ENCODE measurements around the gene PRDM13.
A peak's percentile ranks its signal among the peaks of the same experiment; 100 is the strongest.
"Not testable (repeated sequence)": the region's sequence is repeated elsewhere in the genome, so short reads cannot be mapped to it uniquely, and the experiment has no call there.

The PRDM13 gene

DNA sequence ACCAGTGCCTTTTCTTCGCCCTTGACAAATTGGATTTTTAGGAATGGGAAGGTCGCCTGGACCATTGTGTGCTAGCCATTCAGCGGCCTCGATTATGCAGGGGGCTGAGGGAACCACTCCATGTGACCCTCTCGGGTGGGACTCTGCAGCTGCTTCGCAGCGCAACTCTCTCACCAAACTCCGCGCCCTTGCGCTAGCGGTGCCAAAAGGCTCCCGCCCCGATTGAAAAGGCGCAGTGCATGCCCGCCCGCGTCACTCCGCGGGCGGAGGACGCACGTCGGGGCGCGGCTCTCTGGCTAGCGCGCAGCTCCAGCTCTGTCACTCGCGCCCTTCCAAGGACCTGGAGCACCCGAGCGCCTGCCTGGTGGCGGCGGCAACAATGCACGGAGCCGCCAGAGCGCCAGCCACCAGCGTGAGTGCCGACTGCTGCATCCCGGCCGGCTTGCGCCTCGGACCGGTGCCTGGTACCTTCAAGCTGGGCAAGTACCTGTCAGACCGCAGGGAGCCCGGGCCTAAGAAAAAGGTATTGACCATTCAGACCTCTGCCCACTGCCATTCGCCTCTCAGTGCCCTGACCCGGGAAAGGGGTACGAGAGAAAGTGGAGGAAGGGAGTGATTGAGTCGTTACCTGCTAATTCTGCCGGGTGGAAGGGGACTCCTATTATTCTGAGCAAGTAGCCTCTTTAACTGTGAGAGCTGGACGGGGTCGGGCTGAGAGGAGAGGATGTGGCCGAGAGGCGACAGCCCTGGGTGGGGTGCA lies at the start of gene PRDM13:
PRDM13 (plus strand) TSS at position 178 of the 760 bp plus-strand sequence; CDS start at position 380, 202 bp downstream.
- DNase-seq: no peak

DNA sequence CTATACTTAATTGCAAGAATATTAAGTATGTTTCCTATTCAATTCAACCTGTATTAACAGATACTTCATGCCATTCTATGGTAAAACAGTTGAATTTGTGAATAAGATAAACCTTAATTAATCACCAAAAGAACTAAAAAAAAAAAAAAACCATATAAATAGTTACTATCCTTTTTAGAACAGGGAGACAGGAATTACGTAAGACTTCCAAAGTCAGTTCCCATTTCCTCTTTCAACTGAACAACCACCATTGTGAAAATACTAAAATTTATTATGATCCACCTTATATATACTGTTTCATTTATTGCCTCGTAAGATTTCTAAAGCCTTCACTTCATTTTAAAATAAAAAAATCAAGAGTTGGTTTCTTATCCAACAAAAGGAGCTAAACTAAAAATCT lies 47.6 kb upstream of the PRDM13 start:
- DNase-seq: no peak

DNA sequence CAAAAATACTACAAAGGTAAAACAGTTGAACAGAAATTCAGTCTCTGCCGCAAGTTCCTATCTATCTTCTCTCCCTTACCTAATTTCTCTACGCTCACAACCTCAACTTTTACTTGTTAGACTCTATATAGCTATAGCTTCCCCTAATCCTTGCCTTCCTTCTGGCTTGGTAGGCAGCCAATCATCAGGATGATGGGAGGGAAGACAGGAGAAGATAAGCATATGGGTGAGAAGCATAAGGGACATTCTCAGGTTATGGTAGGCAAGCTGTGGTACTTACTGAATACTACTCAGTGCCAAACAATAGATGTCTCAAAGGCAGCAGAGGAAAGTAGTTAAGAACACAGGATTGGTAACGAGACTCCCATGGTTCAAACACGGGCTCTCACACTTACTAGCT lies 46.0 kb upstream of the PRDM13 start:
- no peak for DNase-seq

DNA sequence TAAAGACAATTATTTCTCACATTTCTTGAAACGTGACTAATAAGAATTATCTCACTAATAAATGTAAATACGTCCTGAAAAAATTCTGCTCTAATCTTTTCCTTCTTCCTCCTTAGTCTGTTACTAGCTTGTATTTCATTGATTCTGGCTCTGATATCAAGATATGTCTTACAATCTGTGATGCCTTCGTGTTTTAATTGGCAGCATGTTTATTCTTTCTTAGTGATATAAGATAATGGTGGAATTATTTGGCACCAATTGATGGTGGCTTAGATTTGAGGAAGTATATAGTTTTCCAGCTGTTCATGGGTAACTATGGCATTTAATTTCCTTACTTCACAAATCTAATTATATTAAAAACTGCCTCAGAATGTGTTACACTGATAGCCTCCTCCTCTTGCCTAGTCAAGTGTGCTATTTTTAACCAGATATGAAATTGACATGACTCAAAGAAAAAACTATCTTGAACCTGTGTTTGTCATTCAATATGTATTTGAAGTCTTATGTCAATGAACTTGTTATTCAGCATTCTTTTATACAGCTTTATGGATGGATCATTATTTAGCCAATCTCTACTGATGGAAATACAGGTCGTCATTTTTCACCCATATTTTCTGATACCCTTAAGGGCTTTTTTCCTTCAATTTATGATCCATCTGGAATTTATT lies 43.4 kb upstream of the PRDM13 start:
- no peak for DNase-seq

DNA sequence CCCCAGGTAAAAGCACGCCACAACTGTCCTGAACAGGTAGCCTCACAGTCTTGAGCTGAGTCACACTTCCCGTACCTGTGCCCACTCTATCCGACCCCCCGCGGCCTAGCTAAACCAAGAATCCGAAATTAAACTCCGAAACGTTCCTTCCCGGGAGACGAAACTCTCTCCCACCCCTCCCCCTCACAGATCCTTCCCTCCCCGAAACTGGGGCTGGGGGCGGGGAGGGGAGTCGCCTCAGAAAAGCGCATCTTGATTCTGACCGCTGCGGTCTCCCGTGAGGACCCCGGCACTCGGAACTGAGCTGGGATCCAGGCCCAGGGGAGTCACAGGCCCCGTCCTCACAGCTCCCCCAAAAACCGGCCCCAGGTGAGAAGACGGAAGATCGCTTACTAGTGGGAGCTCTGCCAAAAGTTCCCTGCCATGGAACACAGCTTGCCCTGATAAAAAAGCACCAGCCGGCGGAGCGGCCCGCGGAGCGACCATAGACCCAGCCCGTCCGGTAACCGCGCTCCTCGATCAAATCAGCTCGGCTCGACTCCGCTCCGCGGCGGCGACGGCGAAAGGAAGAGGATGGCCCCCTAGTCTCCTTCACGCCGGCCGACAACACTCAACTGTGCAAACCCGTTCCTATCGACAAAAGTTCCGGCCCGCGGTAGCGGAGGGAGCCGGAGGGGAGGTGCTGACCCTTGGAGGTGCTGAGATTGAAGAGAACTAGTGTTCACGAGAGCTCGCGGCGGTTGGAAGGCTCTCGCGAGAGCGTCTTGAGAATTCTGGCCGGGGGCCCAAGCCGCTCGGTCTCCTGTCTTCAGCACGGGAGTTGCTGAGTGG lies 38.3 kb upstream of the PRDM13 start, which contains the start of gene CCNC:
CCNC (minus strand) TSS at position 558 of the 831 bp plus-strand sequence; CDS start at position 425, 133 bp downstream.
- peak; percentile 98 for DNase-seq

DNA sequence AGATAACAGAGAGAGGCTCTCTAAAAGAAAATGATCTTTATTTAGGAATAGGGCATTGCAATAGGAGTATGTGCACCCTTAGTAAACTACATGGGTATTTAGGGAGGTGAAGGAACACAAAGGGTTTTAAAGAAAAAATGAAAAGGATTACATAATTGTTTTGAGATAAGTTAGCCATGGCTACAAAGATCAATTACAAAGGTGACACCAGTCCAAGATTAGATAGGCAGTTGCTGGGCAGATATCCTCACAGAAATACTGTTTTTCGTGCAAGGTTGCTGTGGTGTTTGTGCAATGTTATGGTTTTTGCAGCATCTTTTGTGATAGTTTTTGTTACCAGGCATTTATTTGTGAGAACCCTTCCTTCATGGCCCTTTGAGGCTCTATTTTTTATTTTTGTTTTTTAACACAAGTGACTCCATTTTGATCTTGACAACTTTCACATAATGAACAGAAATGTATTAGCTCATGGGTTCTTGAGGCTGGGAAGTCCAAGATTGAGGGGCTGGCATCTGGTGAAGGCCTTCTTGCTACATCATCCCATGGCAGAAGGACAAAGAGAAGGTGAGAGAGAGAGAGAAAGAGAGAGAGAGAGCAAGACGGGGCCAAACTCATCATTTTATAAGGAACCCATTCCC lies 32.5 kb upstream of the PRDM13 start:
- DNase-seq: no peak

DNA sequence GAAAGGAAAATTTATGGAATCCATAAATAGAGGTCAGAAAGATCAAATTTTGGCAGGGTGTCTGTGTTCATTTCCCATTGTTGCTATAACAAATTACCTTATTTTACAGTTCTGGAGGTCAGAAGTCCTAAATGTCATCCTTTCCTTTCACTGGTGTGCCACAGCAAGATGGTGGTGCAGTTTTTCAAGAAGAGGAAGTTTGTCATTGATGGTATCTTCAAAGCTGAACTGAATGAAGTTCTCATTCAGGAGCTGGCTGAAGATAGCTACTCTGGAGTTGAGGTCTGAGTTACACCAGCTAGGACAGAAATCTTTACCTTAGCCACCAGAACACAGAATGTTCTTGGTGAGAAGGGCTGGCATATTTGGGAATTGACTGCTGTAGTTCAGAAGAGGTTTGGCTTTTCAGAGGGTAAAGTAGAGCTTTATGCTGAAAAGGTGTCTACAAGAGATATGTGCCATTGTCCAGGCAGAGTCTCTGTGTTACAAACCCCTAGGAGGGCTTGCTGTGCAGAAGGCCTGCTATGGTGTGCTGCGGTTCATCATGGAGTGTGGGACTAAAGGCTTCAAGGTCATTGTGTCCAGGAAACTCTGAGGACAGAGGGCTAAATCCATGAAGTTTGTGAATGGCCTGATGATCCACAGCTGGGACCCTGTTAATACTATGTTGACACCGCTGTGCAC lies 30.9 kb upstream of the PRDM13 start:
- DNase-seq: no peak

DNA sequence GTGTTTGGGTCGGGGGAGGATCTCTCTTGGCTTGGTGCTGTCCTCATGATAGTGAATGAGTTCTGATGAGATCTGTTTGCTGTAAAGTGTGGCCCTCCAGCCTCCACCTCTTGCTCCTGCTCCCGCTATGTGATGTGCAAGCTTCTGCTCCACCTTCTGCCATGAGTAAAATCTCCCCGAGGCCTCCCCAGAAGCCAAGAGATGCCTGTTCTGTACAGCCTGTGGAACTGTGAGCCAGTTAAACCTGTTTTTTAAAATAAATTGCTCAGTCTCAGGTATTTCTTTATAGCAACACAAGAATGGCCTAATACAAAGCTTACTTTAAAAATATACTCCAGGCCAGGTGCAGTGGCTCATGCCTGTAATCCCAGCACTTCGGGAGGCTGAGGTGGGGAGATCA lies 26.9 kb upstream of the PRDM13 start:
- no peak for DNase-seq

DNA sequence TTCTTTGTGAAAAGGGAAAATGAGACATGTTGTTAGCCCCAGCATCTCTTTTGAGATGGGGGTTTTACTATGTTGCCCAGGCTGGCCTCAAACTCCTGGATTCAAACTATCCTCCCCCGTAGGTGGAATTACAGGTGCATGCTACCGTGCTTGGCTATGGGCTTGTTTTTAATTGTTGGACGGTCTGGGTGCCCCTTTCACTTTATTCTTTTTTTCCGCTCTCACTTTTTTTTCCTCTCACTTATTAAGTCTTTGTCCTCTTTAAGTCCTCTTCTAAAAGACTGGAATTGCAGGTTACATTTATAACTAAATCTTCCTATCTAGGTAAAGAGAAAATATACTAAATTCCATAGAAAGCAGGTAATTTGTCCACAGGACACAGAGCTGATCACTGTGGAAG lies 18.8 kb upstream of the PRDM13 start:
- DNase-seq: no peak

DNA sequence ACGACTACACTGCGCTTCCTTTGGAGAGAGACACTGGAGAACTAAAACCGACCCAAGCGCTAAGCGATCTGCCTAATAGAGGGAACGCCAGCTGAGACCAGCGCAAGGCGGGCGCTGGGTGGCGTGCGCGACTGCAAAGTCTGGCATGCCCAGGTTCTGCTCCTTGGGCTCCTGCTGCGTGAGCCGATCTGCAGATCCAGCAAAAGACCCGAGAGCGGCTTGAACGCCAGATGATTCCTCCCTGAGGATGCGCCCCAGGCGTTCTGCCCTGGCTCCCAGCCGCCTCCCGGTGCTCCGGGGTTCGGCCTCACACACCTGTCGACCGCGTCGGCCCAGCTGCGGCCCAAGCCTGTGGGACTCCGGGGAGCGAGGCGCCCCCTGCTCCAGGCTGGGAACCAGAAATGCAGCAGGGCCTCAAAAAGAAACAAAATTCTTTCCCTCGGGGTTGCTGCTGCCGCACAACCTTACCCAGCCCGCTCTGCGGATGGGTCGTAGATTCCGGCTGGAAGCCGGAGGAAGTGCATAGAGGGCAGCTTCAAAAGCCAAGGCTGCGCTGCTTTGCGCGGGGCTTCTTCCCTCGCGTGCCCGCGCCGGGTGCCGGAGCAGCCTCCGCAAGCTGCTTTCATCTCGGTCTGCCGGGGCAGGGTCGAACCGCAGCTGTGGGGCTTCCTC lies 17.9 kb upstream of the PRDM13 start:
- peak; percentile 77 for DNase-seq

DNA sequence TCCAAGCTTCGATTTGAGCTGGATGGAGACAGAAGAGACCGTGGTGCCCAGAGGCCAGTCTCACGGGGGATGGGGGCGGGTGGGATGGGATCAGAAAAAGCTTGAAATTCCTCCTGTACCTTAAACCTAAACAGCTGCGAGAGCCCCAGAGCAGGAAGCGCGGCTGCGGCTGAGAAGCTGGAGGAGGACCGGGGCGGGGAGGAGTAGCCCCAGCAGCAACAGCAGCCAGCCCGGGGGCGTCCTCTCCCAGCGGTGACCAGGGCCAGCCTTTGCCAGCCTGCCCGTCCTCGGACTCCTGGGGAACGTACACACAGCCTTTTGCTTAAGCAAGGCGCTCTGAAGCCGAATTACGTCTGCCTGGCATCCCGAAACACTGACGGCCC lies 17.4 kb upstream of the PRDM13 start:
- DNase-seq: no peak

DNA sequence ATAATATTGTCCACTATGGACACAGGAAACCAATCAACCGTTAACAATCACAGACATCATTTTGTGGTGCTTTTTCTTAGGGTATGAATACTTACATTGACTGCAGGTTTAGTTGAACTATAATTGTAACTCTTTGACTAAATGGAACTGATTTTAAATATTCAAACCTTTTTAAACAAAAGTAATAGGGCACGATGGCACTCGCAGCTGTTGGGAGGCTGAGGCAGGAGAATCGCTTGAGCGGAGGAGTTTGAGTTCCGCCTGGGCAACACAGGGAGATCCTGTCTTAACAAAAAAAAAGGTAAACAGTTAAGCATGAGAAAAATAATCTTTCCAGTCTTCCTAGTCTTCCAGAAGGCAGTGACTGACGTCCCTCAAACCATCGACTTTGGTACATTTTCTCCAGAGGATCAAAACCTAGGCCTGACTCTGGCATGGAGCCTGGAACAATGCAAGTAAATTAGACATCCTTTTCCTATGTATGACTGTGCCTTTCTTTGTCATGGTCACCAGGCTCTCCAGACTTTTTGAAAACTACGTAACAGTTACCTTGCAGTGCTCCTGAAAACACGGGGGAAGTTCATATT lies 16.6 kb upstream of the PRDM13 start:
- DNase-seq: no peak

DNA sequence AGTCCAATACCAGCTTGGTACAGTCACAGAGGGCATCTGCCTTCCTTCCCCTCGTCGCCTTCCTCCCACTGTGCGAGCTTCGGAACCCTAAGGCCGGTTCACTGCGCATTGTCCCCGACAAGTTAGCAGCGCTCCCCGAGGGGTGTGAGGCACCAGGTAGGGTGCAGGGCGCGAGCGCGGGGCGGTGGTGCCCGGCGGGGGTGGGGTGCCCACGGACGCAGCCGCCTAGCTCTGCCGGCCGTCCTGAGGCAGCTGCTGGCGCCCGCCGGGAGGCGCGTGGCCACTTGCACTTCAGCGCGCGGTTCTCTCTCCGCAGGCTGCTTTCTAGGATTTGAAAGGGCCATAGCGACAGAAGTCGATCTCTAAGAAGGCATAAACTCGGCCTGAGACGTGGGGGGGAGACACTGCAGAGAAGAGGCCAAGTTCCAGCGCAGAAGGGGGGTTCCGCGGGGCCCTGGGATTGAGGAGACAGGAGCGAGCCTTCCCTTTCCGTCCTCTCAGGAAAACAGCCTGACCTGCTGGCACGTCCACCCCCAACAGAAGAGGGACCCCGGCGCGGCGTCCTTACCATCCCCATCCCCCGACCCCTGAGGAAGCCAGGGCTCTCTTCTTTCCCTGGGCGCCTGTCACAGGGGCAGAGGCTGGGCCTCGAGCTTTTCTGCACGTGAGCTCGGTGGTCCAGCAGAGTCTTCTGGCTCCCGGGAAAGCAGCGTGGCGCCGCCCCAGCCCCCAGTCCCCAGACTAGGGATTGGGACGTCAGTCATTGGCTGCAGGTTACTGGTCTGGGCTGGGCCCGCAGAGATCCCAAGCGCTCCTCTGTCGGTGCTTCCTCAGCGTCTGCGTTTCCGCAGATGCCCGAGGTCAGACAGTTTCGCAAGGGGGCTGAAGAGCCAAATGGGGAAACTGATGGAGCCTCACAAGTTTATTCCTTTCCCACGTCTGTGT lies 15.6 kb upstream of the PRDM13 start:
- no peak for DNase-seq

DNA sequence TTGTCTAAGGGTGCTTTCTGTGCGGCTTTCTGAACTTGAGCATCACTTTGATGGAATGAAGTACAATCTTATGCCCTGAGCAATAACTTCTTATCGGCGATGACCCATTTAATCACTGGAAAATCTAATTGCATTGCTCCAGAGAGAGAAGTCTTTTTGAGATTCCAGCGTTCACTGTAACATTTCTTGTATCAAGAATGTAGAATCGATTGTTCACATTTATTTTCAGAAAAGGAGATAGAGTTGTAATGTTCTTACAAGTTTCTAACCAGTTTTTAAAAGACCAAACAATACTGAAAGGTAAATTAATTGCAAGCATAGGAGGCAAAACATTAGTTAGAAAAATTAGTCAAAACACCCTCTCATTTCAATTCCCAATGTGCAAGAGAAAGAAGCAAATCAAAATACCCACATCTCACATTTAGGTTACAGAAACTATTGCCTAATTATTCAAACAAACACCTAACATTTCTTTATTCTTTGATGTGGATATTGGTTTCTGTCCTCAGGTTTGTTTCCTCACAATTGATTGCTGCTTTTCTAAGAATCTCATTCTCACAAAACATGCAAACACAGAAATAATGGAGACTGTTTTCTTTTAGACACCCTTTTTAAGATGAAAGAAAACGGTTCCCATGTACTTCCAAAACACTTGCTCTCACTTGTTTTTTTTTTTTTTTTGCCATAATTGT lies 14.8 kb upstream of the PRDM13 start:
- no peak for DNase-seq

DNA sequence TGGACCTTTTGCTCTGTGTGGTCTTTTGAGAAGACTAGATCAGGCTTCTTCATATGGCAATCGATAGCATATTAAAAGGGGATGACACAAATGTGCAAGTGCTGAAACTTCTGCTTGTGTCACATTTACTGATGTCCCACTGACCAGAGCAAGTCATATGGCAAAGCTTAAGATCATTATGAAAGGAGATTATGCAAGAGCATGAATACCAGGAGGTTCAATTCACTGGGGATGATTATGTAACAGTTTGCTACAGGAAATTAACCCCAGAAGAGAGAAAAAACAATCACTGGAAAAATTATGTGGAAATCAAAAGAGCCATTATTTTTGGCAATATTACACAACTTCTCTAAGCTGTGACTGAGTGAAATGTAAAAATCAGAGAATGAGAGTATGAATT lies 13.7 kb upstream of the PRDM13 start:
- DNase-seq: no peak

DNA sequence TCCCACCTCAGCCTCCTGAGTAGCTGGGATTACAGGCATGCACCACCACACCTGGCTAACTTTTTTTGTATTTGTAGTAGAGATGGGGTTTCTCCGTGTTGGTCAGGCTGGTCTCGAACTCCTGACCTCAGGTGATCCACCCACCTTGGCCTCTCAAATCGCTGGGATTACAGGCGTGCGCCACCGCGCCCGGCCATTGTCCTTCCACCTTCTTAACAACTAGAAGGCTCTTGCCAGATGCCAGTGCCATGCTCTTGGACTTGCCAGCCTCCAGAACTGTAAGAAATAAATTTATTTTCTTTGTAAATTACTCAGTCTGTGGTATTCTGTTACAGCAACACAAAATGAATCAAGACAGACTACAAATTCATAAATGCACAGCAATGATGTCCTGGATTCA lies 11.9 kb upstream of the PRDM13 start:
- DNase-seq: not testable (repeated sequence)

DNA sequence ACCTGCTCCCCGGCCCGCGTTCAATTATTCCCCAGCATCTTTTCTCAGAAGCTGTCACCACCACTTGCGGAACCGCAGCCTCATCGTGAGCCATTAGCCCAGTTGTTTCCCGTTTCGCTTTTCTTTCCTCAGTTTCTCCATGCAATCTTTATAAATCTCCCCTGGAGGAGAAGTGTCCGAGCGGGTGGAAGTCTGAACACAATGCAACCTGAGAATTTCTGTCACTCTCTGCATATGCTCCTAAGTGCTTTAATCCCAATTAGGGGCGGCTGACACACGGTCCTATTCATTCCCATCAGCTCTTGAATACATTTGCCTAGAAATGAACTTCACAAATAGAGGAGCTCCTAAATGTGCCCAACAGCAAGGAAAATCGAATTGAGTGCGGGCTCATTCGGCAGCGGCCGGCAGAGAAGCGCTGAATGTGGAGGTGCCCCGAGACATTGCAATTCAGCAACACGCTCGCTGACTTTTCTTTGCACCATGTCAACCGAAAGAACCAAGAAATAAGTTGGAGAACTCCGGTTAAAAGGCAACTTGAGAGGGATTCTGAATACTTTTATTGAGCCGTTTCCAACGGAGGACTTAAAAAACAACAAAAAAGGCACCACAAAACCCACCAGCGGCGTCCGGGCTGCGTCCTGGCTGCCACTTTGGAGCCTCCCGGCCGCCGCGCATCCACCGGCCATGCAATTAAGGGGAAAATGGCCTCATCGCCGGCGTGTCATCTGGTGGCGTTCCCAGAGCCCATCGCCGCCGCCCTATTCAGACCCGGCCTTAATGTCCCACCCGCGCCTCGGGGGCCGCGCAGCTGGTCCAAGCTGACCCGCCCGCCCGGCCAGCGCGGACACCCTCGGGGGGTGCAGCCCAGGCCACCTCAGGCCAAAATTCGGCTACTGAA lies 3.9 kb upstream of the PRDM13 start:
- no peak for DNase-seq

DNA sequence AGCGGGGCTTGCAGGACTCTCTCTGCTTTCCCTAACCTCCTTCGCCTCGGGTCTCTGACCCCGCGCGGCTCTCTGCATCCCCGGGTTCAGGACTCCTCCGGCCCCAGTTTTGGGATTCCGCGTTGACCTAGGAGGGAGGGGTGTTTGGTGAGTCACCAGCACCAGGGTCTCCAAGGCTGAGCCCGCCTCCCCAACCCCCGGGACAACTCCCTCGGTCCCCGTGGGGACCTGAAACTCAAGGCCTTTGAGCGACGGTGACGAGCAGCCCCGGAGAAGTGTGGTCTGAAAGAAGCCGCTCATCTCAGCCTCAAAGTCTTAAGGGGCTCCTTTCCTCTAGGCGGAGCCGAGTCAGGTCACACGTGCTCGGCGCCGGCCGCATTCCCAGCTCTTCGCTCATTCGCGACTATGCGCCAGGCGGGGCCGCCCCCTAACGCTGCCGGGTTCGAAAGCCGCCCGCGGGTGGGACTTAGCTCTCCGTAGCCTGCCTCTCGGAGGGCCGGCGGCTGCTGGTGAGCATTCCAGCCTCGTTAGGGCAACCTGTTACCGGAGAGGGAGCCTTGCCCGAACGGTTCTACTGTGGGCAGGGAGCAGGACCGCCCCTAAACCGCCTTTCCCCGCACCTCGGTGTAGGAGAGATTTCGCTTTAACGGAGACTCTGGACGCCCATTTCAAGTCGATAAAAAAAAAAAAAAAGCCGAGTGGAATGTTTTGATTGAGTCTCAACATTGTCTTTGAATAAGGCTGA lies 3.0 kb upstream of the PRDM13 start:
- peak; percentile 69 for DNase-seq

Measured in right hindlimb (tissue), 1 donor.